Naive thymus-derived CD4-positive, alpha-beta T cell (primary cell): ENCODE data around the gene CNTN5. TPM values are rescaled to one million over a fixed set of nuclear protein-coding genes. Genes with fewer than 3 reads are reported as not detected.

Source experiments
- ATAC-seq: fragments of 150-1000 bp; cut with Tn5 transposase; 2 replicates; pipeline ENCODE4 v1.10.0; 2021; ENCODE audit warnings: mild to moderate bottlenecking, moderate library complexity
- CTCF ChIA-PET: fragments of 350-600 bp; sonication (Branson Sonifier 250); formaldehyde crosslinking; loops from one replicate; lab custom pipeline; 2021; ENCODE audit warnings: antibody characterized with exemption; lab: Charles Lee
- POLR2A ChIA-PET: fragments of 350-600 bp; sonication (Branson Sonifier 250); formaldehyde crosslinking; loops from one replicate; lab custom pipeline; 2021; ENCODE audit warnings: antibody characterized with exemption, inconsistent platforms; lab: Charles Lee
- DNase-seq, 9 donors: peaks; one replicate each; pipeline versions ENCODE4 v3.0.0 to v3.0.0-alpha.2; 2020 to 2022; ENCODE audit warnings: mixed read lengths in 1 of 9
- H3K27ac ChIP-seq: one replicate; pipeline ENCODE4 v1.7.0; 2013; ENCODE audit warnings: mild to moderate bottlenecking, low read depth, low read length, moderate library complexity
- H3K27me3 ChIP-seq, 2 donors: one replicate each; pipeline ENCODE4 v1.7.0; 2013; ENCODE audit warnings: low read length in 2 of 2, mild to moderate bottlenecking in 2 of 2, moderate library complexity in 2 of 2; ENCODE audit not compliant: control insufficient read depth in 2 of 2, insufficient read depth in 2 of 2
- H3K36me3 ChIP-seq, 3 experiments: 1 replicate in 2 of 3; 2 replicates in 1 of 3; pipeline ENCODE4 v1.7.0; 2013; ENCODE audit warnings: low read length in 3 of 3, mild to moderate bottlenecking in 3 of 3, moderate library complexity in 1 of 3; ENCODE audit not compliant: insufficient read depth in 3 of 3, control insufficient read depth in 2 of 3
- H3K4me1 ChIP-seq, 2 donors: one replicate each; pipeline ENCODE4 v1.7.0; 2013; ENCODE audit warnings: low read length in 2 of 2, mild to moderate bottlenecking in 2 of 2, moderate library complexity in 1 of 2; ENCODE audit not compliant: control insufficient read depth in 2 of 2, insufficient read depth in 2 of 2
- H3K4me3 ChIP-seq: 2 replicates; pipeline ENCODE4 v1.7.0; 2013; ENCODE audit warnings: mild to moderate bottlenecking, low read length
- H3K9me3 ChIP-seq, 3 experiments: 1 replicate in 2 of 3; 2 replicates in 1 of 3; pipeline ENCODE4 v1.7.0; 2013; ENCODE audit warnings: low read length in 3 of 3; ENCODE audit not compliant: control insufficient read depth in 2 of 3
- H3K27ac Mint-ChIP-seq, 9 donors: one replicate each; pipeline ENCODE4 v1.8.0; 2020 to 2022; ENCODE audit warnings: mixed read lengths in 9 of 9, mild to moderate bottlenecking in 8 of 9, moderate library complexity in 5 of 9, inconsistent platforms in 2 of 9
- H3K27me3 Mint-ChIP-seq, 5 donors: one replicate each; pipeline ENCODE4 v1.8.0; 2021 to 2022; ENCODE audit warnings: mixed read lengths in 5 of 5, mild to moderate bottlenecking in 1 of 5
- H3K36me3 Mint-ChIP-seq, 5 donors: one replicate each; pipeline ENCODE4 v1.8.0; 2020 to 2022; ENCODE audit warnings: mixed read lengths in 5 of 5, mild to moderate bottlenecking in 3 of 5, inconsistent platforms in 1 of 5
- H3K4me1 Mint-ChIP-seq, 7 donors: one replicate each; pipeline ENCODE4 v1.8.0; 2020 to 2022; ENCODE audit warnings: mixed read lengths in 7 of 7, mild to moderate bottlenecking in 3 of 7, inconsistent platforms in 1 of 7
- H3K4me3 Mint-ChIP-seq, 10 donors: one replicate each; pipeline ENCODE4 v1.8.0; 2020 to 2022; ENCODE audit warnings: mild to moderate bottlenecking in 10 of 10, mixed read lengths in 10 of 10, moderate library complexity in 6 of 10, inconsistent platforms in 2 of 10
- H3K9me3 Mint-ChIP-seq, 11 donors: one replicate each; pipeline ENCODE4 v1.8.0; 2020 to 2022; ENCODE audit warnings: mixed read lengths in 11 of 11, mild to moderate bottlenecking in 4 of 11, inconsistent platforms in 1 of 11, moderate library complexity in 1 of 11
- intact Hi-C, 2 donors: fragments of 100-400 bp; cut with micrococcal nuclease; formaldehyde crosslinking; loops; one replicate each; pipeline ENCODE4 v1.15.1; 2023
- polyA plus RNA-seq, 2 donors: library from polyadenylated mRNA; unstranded; fragments of 300-500 nt; fragmentation: Illumina TruSeq; gene quantifications; one replicate each; pipeline ENCODE4 v1.2.3, GENCODE V29; 2021
- total RNA-seq, 6 experiments: library from RNA in 5 of 6; stranded (reverse) in 5 of 6; gene quantifications; 1 replicate in 5 of 6; 2 replicates in 1 of 6; pipeline ENCODE4 v1.2.3 and lab custom pipeline; 2021 to 2026

The CNTN5 gene
- total and polyA plus RNA-seq, 7 experiments from 2014 or later: not detected

DNA sequence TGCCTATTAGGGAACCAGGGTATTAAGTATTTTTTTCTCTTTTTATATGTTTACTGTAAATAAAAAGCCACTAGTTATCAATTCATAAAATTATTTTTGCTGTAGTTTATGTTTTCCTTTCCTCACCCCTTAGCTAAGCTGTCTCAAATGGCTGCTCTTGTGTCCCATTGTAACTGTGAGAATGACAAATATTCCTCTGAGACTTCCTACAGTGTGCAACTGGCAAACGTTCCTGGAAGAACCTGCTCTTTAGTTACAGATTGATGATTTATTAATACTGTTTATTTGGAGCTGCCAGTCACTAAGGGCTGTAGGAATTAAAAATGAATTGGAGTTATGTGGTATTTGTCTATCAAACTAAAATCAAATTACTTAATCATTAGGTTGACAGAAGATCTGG is 990.9 kb downstream of the CNTN5 start:
- Mint-ChIP-seq H3K27ac (no peak overlapping the region), H3K36me3 (no peaks in the 10 kb centered on the region), H3K27me3 (no peaks in the 10 kb centered on the region), H3K4me1 (no peaks in the 10 kb centered on the region), H3K4me3 (no peak overlapping the region), H3K9me3 (peaks cover 1 to 27% (median 4%) of the 10 kb centered on the region in 11 donors)
- POLR2A ChIA-PET: no interaction called here
- Histone ChIP-seq H3K9me3 (no peaks in the 10 kb centered on the region), H3K4me1 (no peaks in the 10 kb centered on the region), H3K36me3 (no peaks in the 10 kb centered on the region), H3K4me3 (no peak overlapping the region), H3K27ac (no peak overlapping the region), H3K27me3 (no peaks in the 10 kb centered on the region)
- ATAC-seq (no peak), DNase-seq (no peak)
- intact Hi-C loops: no loop called here
- CTCF ChIA-PET: no interaction called here

DNA sequence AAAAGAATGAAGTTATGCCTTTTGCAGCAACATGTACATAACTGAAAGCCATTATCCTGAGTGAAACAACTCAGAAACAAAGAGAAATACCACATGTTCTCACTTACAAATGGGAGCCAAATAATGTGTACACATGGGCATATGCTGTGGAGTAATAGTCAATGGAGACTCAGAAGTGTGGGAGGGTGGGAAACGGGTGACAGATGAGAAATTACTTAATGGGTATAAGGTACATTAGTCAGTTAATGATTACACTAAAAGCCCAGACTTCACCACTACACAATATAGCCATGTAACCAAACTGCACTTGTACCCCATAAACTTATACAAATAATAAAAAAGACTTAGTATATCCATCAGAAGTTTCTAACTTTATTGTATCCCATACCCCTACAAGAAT is 992.3 kb downstream of the CNTN5 start:
- CTCF ChIA-PET: no interaction called here
- no peaks in the 10 kb centered on the region for H3K4me1 ChIP-seq

DNA sequence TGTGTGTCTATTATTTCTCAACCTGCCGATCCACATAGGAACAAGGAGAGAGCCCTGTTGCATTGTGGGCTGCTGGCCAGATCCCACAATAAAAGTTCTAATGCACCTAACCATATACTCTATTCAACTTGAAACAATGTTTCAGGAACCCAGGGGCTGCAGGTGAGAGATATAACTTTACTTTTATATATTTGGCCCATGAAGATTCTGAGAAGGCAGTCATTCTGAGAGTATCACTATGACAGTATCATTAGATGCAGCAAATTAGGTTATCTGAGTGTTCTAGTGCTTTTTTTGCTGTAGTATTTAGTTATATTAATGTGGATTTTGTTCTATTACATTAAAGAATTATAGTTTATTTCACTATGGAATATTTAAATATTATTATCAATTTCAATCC is 1011.2 kb downstream of the CNTN5 start:
- ATAC-seq: no peak
- Histone ChIP-seq H3K36me3 (no peaks in the 10 kb centered on the region), H3K4me1 (no peaks in the 10 kb centered on the region), H3K27me3 (no peaks in the 10 kb centered on the region), H3K27ac (no peak overlapping the region), H3K9me3 (no peaks in the 10 kb centered on the region), H3K4me3 (no peak overlapping the region)
- peaks cover 1 to 20% (median 8%) of the 10 kb centered on the region in 11 donors for H3K9me3 Mint-ChIP-seq
- ChIA-PET CTCF (no interaction called here), POLR2A (no interaction called here)
- H3K27me3 Mint-ChIP-seq: no peaks in the 10 kb centered on the region
- no peaks in the 10 kb centered on the region for H3K4me1 Mint-ChIP-seq
- no peak overlapping the region for H3K27ac Mint-ChIP-seq
- H3K4me3 Mint-ChIP-seq: no peak overlapping the region
- H3K36me3 Mint-ChIP-seq: no peaks in the 10 kb centered on the region
- intact Hi-C loops: no loop called here
- DNase-seq: no peak

More for the DNA sequence above, 992.3 kb downstream of the CNTN5 start:
- Histone ChIP-seq H3K36me3 (no peaks in the 10 kb centered on the region), H3K4me3 (no peak overlapping the region), H3K27me3 (no peaks in the 10 kb centered on the region), H3K9me3 (no peaks in the 10 kb centered on the region), H3K27ac (no peak overlapping the region)
- no peak for ATAC-seq
- Mint-ChIP-seq H3K27me3 (no peaks in the 10 kb centered on the region), H3K4me3 (no peak overlapping the region), H3K27ac (no peak overlapping the region), H3K9me3 (peaks cover 0 to 25% (median 4%) of the 10 kb centered on the region in 11 donors), H3K4me1 (no peaks in the 10 kb centered on the region), H3K36me3 (no peaks in the 10 kb centered on the region)
- intact Hi-C loops: no loop called here
- DNase-seq: no peak
- POLR2A ChIA-PET: no interaction called here

DNA sequence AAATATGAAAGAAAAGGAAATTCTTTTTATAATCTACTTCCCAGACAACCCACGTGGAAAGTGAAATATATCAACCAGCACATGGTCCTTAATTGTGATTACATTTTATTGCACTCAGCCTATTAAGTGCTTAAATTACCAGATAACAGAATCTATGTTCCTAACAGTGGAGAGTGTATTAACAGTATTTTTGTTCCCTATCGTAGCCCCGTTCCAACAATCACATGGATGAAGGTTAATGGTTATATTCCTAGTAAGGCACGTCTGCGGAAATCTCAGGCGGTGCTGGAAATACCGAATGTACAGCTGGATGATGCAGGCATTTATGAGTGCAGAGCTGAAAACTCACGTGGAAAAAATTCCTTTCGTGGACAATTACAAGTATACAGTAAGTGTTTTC is 1040.3 kb downstream of the CNTN5 start:
- H3K27me3 Mint-ChIP-seq: no peaks in the 10 kb centered on the region
- CTCF ChIA-PET: no interaction called here
- no peaks in the 10 kb centered on the region for H3K9me3 ChIP-seq
- no peaks in the 10 kb centered on the region for H3K36me3 Mint-ChIP-seq
- H3K4me3 Mint-ChIP-seq: no peak overlapping the region
- H3K4me1 Mint-ChIP-seq: no peaks in the 10 kb centered on the region
- ATAC-seq (no peak), DNase-seq (no peak)
- H3K9me3 Mint-ChIP-seq: peaks cover 0 to 19% (median 2%) of the 10 kb centered on the region in 11 donors
- H3K4me3 ChIP-seq: no peak overlapping the region
- intact Hi-C loops: no loop called here
- no peaks in the 10 kb centered on the region for H3K27me3 ChIP-seq
- POLR2A ChIA-PET: no interaction called here
- H3K27ac Mint-ChIP-seq: no peak overlapping the region
- H3K4me1 ChIP-seq: no peaks in the 10 kb centered on the region
- no peaks in the 10 kb centered on the region for H3K36me3 ChIP-seq
- H3K27ac ChIP-seq: no peak overlapping the region

DNA sequence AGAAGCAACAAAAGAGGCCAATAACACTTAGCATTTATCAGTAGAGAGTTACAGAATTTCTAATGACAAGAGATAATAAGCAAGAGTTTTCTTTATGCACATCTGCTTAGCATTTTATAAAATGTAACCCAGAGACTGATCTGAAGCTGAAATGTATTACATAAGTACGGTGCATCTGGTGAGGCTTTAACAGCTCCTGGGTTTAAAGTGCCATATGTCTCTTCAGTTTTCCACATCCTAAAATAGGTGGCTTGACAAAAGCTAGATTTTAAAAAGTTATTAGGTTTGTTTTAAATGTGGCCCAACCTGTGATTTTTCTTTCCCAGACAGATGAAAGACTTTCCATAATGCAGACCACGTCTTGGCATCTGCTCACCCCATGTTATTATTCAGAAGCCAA is 1045.7 kb downstream of the CNTN5 start:
- no peaks in the 10 kb centered on the region for H3K4me1 Mint-ChIP-seq
- CTCF ChIA-PET: no interaction called here
- H3K9me3 Mint-ChIP-seq: peaks cover 0 to 11% (median 0%) of the 10 kb centered on the region in 11 donors
- intact Hi-C loops: no loop called here
- Histone ChIP-seq H3K9me3 (no peaks in the 10 kb centered on the region), H3K36me3 (no peaks in the 10 kb centered on the region), H3K4me3 (no peak overlapping the region), H3K27ac (no peak overlapping the region), H3K4me1 (no peaks in the 10 kb centered on the region), H3K27me3 (no peaks in the 10 kb centered on the region)
- POLR2A ChIA-PET: no interaction called here
- DNase-seq: no peak
- H3K27ac Mint-ChIP-seq: no peak overlapping the region
- ATAC-seq: no peak
- H3K4me3 Mint-ChIP-seq: no peak overlapping the region
- H3K36me3 Mint-ChIP-seq: no peaks in the 10 kb centered on the region
- no peaks in the 10 kb centered on the region for H3K27me3 Mint-ChIP-seq

DNA sequence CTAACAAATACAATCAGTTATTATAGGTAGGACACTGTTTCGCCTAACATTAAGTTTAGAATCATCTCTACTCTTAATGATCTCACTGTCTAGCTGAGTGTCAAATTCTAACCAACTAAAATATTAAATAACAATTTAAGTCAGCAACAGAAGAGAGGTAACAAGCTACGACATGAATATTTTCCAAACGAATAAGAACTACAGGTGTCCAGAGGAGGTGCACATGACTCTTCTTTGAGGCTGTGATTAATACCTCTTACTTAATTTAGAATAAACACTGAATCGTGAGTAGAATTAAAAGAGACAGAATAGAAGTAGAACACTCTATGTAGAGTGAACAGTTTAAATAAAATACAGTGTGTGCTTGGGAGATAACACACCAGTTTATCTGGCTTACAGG is 1047.4 kb downstream of the CNTN5 start:
- H3K4me1 Mint-ChIP-seq: no peaks in the 10 kb centered on the region
- no peak overlapping the region for H3K27ac Mint-ChIP-seq
- no peak overlapping the region for H3K27ac ChIP-seq
- CTCF ChIA-PET: no interaction called here
- H3K4me1 ChIP-seq: no peaks in the 10 kb centered on the region
- H3K9me3 ChIP-seq: no peaks in the 10 kb centered on the region
- no peak overlapping the region for H3K4me3 ChIP-seq
- DNase-seq (no peak), ATAC-seq (no peak)
- H3K27me3 ChIP-seq: no peaks in the 10 kb centered on the region
- H3K36me3 ChIP-seq: no peaks in the 10 kb centered on the region
- H3K9me3 Mint-ChIP-seq: peaks cover 0 to 6% (median 1%) of the 10 kb centered on the region in 11 donors
- H3K36me3 Mint-ChIP-seq: no peaks in the 10 kb centered on the region
- no peak overlapping the region for H3K4me3 Mint-ChIP-seq
- intact Hi-C loops: no loop called here
- no peaks in the 10 kb centered on the region for H3K27me3 Mint-ChIP-seq
- POLR2A ChIA-PET: no interaction called here

DNA sequence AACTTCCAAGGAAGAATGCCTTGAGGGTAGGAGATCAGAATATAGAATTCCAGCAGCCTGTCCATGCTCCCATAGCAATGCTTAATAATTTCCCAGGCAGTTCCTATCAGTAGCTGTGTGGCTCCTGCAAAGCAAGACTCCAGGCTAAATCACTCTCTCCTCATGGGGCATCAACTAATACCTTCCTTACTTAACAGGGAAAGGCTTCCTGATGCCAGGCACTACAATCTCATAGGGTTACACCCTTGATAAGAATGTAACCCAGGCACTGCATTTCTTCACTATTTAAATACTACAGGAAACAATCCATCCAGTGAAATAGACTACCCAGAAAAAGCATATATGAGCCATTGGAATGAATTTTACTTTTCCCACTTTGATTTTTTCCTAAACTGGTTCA is 1051.4 kb downstream of the CNTN5 start:
- ATAC-seq (no peak), DNase-seq (no peak)
- ChIA-PET POLR2A (no interaction called here), CTCF (no interaction called here)
- no peaks in the 10 kb centered on the region for H3K4me1 ChIP-seq
- intact Hi-C loops: no loop called here
- H3K9me3 ChIP-seq: no peaks in the 10 kb centered on the region
- Mint-ChIP-seq H3K9me3 (peaks cover 0 to 13% (median 5%) of the 10 kb centered on the region in 11 donors), H3K27ac (no peak overlapping the region), H3K27me3 (no peaks in the 10 kb centered on the region), H3K36me3 (no peaks in the 10 kb centered on the region), H3K4me3 (no peak overlapping the region), H3K4me1 (no peaks in the 10 kb centered on the region)
- no peak overlapping the region for H3K27ac ChIP-seq
- H3K27me3 ChIP-seq: no peaks in the 10 kb centered on the region
- H3K36me3 ChIP-seq: no peaks in the 10 kb centered on the region
- H3K4me3 ChIP-seq: no peak overlapping the region
